Caco-2 (cell line): ENCODE data around the gene RC3H2. TPM values are rescaled to one million over a fixed set of nuclear protein-coding genes. Genes with fewer than 3 reads are reported as not detected.
"Not testable (repeated sequence)": the region's sequence is repeated elsewhere in the genome, so short reads cannot be mapped to it uniquely, and the experiment has no call there.

Source experiments
- BruUV-seq: library from RNA; stranded (reverse); fragments of 400-500 nt; replicated peaks from 2 replicates; lab custom pipeline; 2021; lab: Mats Ljungman, UMichigan
- CTCF ChIA-PET: fragments of 300-600 bp; sonication (Branson Sonifier 250); formaldehyde crosslinking; loops from one replicate; lab custom pipeline; 2022; ENCODE audit warnings: antibody characterized with exemption; lab: Charles Lee
- POLR2A ChIA-PET: fragments of 300-600 bp; sonication (Branson Sonifier 250); formaldehyde crosslinking; loops from one replicate; lab custom pipeline; 2022; ENCODE audit warnings: antibody characterized with exemption; lab: Charles Lee
- DNase-seq, 2 experiments: peaks; one replicate each; pipeline versions ENCODE4 v3.0.0 to v3.0.0-alpha.2; 2020 to 2022
- H3K27me3 ChIP-seq: replicated peaks from 2 replicates; pipeline ENCODE4 v1.6.0; 2011; ENCODE audit warnings: low read length; ENCODE audit not compliant: control insufficient read depth, insufficient read depth
- H3K36me3 ChIP-seq: 2 replicates; pipeline ENCODE4 v1.5.1; 2011; ENCODE audit warnings: low read length; ENCODE audit not compliant: control insufficient read depth, insufficient read depth
- H3K4me1 ChIP-seq: fragments of 250-450 bp; sonication (Bioruptor Pico); 2 replicates; pipeline ENCODE4 v1.5.1; 2020; ENCODE audit warnings: mild to moderate bottlenecking
- H3K4me3 ChIP-seq: 2 replicates; pipeline ENCODE4 v1.5.1; 2011; ENCODE audit warnings: low read depth, mild to moderate bottlenecking, control low read depth, low read length
- H3K9me3 ChIP-seq: fragments of 250-450 bp; sonication (Bioruptor Pico); 2 replicates; pipeline ENCODE4 v1.5.1; 2020; ENCODE audit warnings: mild to moderate bottlenecking, moderate library complexity
- H3K27ac Mint-ChIP-seq: one replicate; pipeline ENCODE4 v1.8.0; 2022; ENCODE audit warnings: mixed read lengths; ENCODE audit not compliant: unreplicated experiment
- H3K27me3 Mint-ChIP-seq: one replicate; pipeline ENCODE4 v1.8.0; 2022; ENCODE audit warnings: mixed read lengths; ENCODE audit not compliant: insufficient read depth, unreplicated experiment
- H3K36me3 Mint-ChIP-seq: one replicate; pipeline ENCODE4 v1.8.0; 2022; ENCODE audit warnings: mild to moderate bottlenecking, mixed read lengths; ENCODE audit not compliant: insufficient read depth, unreplicated experiment
- H3K4me1 Mint-ChIP-seq: one replicate; pipeline ENCODE4 v1.8.0; 2022; ENCODE audit warnings: low read depth, mixed read lengths; ENCODE audit not compliant: unreplicated experiment
- H3K4me3 Mint-ChIP-seq: one replicate; pipeline ENCODE4 v1.8.0; 2022; ENCODE audit warnings: mild to moderate bottlenecking, moderate library complexity, mixed read lengths; ENCODE audit not compliant: unreplicated experiment
- H3K9me3 Mint-ChIP-seq: one replicate; pipeline ENCODE4 v1.8.0; 2022; ENCODE audit warnings: mixed read lengths; ENCODE audit not compliant: unreplicated experiment
- CTCF ChIP-seq, 2 experiments: fragments of 200-600 bp in 1 of 2; IDR thresholded peaks; 1 replicate in 1 of 2; 2 replicates in 1 of 2; pipeline versions ENCODE4 v1.5.1 to v1.8.0; 2011 to 2022; ENCODE audit warnings: antibody characterized with exemption in 1 of 2, control low read depth in 1 of 2, inconsistent platforms in 1 of 2, low read depth in 1 of 2, low read length in 1 of 2, mild to moderate bottlenecking in 1 of 2, moderate library complexity in 1 of 2; ENCODE audit not compliant: insufficient read depth in 1 of 2, severe bottlenecking in 1 of 2, unreplicated experiment in 1 of 2
- intact Hi-C: fragments of 100-400 bp; cut with micrococcal nuclease; formaldehyde crosslinking; loops from one replicate; pipeline ENCODE4 v1.10.0; 2022; ENCODE audit not compliant: unreplicated experiment
- total RNA-seq: library from RNA; stranded (reverse); gene quantifications from 2 replicates; pipeline ENCODE4 v1.2.3, GENCODE V29; 2022

The RC3H2 gene
- total RNA-seq, 1 experiment from 2014 or later: 53.8 TPM

- Mint-ChIP-seq H3K27ac (no peak overlapping the region), H3K4me3 (no peak overlapping the region), H3K36me3 (peaks cover 29% of the 10 kb centered on the region), H3K9me3 (no peaks in the 10 kb centered on the region), H3K27me3 (no peaks in the 10 kb centered on the region), H3K4me1 (no peaks in the 10 kb centered on the region)
- peaks cover 6% of the 10 kb centered on the region; the same call in 1 of the 2 replicates for H3K4me1 ChIP-seq
- no peaks in the 10 kb centered on the region for H3K9me3 ChIP-seq
- no peaks in the 10 kb centered on the region for H3K27me3 ChIP-seq
- no peak overlapping the region for H3K4me3 ChIP-seq
- BruUV-seq: no TSS peak
- intact Hi-C loops: loop anchor here (5.0 to 10.0 kb wide), 3 partner anchors 437 to 720 kb away; partner anchors contain the start of gene TTLL11
- no peak for DNase-seq
- POLR2A ChIA-PET: no interaction called here
- H3K36me3 ChIP-seq: no peaks in the 10 kb centered on the region
- CTCF ChIA-PET: interaction anchor here (0.6 kb wide), 1 partner anchor 585 kb away, joined by 3 read pairs; no protein-coding TSS in a partner anchor
- no peak for TF ChIP-seq CTCF (IDR thresholded peaks at IDR 0.05; ENCODE audit: insufficient read depth in 1 of 2, low read depth in 1 of 2, low read length in 1 of 2, severe bottlenecking in 1 of 2, unreplicated experiment in 1 of 2)
Measured at GRCh38 chr9:122814545-122814944, 90.6 kb downstream of the RC3H2 start.

- no TSS peak for BruUV-seq
- Mint-ChIP-seq H3K9me3 (no peaks in the 10 kb centered on the region), H3K4me3 (no peak overlapping the region), H3K4me1 (no peaks in the 10 kb centered on the region), H3K27me3 (no peaks in the 10 kb centered on the region), H3K27ac (no peak overlapping the region), H3K36me3 (peaks cover 32% of the 10 kb centered on the region)
- intact Hi-C loops: loop anchor here (5.0 to 10.0 kb wide), 3 partner anchors 435 to 718 kb away; partner anchors contain the start of gene TTLL11
- ChIA-PET CTCF (no interaction called here), POLR2A (no interaction called here)
- H3K36me3 ChIP-seq: no peaks in the 10 kb centered on the region
- no peak overlapping the region for H3K4me3 ChIP-seq
- peaks cover 9% of the 10 kb centered on the region; the same call in 1 of the 2 replicates for H3K4me1 ChIP-seq
- H3K27me3 ChIP-seq: no peaks in the 10 kb centered on the region
- TF ChIP-seq CTCF (IDR thresholded peaks at IDR 0.05; ENCODE audit: insufficient read depth in 1 of 2, low read depth in 1 of 2, low read length in 1 of 2, severe bottlenecking in 1 of 2, unreplicated experiment in 1 of 2): no peak
- no peaks in the 10 kb centered on the region for H3K9me3 ChIP-seq
- DNase-seq: no peak
Measured at GRCh38 chr9:122812736-122813135, 92.4 kb downstream of the RC3H2 start.

- POLR2A ChIA-PET: no interaction called here
- CTCF ChIA-PET: interaction anchor here (0.8 to 1.1 kb wide), 3 partner anchors 312 to 460 kb away, joined by 3 to 7 read pairs (median 4); no protein-coding TSS in a partner anchor
- Histone ChIP-seq H3K4me3 (no peak overlapping the region), H3K36me3 (no peaks in the 10 kb centered on the region), H3K4me1 (peaks cover 9% of the 10 kb centered on the region; the same call in 1 of the 2 replicates), H3K27me3 (no peaks in the 10 kb centered on the region), H3K9me3 (0 out of 2 replicates have a peak, but pooled peaks cover 6% of the 10 kb centered on the region)
- intact Hi-C loops: loop anchor here (1.0 to 10.0 kb wide), 6 partner anchors 312 to 716 kb away; partner anchors contain the start of gene TTLL11
- peak; percentile 73 to 74 for DNase-seq
- no peaks in the 10 kb centered on the region for H3K4me1 Mint-ChIP-seq
- H3K36me3 Mint-ChIP-seq: peaks cover 14% of the 10 kb centered on the region
- H3K9me3 Mint-ChIP-seq: peaks cover 5% of the 10 kb centered on the region
- H3K4me3 Mint-ChIP-seq: no peak overlapping the region
- BruUV-seq: no TSS peak
- peak; percentile 55 to 83 for TF ChIP-seq CTCF (IDR thresholded peaks at IDR 0.05; ENCODE audit: insufficient read depth in 1 of 2, low read depth in 1 of 2, low read length in 1 of 2, severe bottlenecking in 1 of 2, unreplicated experiment in 1 of 2)
- H3K27ac Mint-ChIP-seq: no peak overlapping the region
- H3K27me3 Mint-ChIP-seq: no peaks in the 10 kb centered on the region
Measured at GRCh38 chr9:122810306-122810946, 94.7 kb downstream of the RC3H2 start.

- H3K27me3 ChIP-seq, H3K9me3 Mint-ChIP-seq, intact Hi-C loops, H3K4me3 ChIP-seq, H3K4me1 ChIP-seq, H3K9me3 ChIP-seq, BruUV-seq, DNase-seq, POLR2A ChIA-PET, H3K27ac Mint-ChIP-seq, H3K36me3 ChIP-seq, H3K36me3 Mint-ChIP-seq, H3K4me1 Mint-ChIP-seq, H3K27me3 Mint-ChIP-seq: not testable (repeated sequence)
- CTCF ChIA-PET: interaction anchor here (1.3 kb wide), 1 partner anchor 310 kb away, joined by 7 read pairs; no protein-coding TSS in a partner anchor
- peak overlapping the region; percentile 25 for H3K4me3 Mint-ChIP-seq
Measured at GRCh38 chr9:122809261-122809660, 95.9 kb downstream of the RC3H2 start.
